Measurements from ENCODE around the gene CCL2.

Gene CCL2

DNA sequence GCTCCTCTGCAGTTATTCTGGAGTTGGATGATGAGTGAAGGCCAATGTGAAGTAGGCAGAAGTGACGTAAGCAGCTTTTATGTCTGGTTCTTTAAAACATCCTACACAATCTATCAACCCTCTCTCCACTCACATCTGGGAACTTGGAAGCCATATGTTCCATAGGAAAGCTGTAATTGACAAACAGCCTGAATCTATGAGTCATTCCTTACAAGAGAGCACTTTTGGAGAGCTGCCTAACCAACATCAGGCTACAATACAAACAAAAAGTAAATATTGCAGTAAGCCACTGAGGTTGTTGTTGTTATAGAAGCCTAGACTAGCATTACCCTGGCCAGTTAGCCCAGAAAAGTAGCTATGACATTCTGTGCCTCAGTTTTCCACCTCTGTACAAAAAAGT, 20.8 kb downstream of the CCL2 start:
- no peak for DNase-seq

DNA sequence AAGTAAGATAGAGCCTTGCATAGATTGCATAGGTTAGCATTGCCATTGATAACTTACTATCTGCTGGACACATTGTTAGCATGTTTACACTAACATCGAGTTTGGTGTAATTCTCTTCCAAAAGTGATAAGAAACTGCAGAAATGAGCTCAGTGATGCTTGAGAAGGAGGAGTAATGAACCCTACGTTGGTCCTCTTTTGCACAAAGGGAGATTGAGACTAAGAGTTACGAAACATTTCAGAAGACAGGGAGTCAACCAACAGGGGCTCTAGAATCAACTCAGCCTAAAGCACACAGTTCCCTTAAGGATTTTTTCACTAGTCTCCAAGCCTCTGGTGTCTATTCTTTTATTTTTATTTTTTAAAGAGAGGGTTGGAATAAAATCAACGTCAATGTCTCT, 21.7 kb downstream of the CCL2 start:
- no peak for DNase-seq

DNA sequence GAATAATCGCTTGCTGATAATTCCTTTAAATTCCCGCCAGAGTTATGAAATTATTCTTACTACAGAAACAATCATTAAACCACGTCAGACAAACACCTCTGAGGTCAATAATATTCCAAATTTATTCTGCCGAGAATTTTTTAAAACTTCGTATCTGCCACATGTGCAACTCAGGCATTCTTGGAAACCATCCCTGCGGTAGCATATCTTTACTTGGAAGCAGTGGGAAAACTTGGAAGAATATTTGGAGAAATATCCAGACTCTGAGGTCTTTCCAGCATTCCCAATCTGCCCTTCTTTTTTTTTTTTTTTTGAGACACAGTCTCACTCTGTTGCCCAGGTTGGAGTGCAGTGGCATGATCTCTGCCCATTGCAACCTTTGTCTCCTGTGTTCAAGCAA, 28.5 kb downstream of the CCL2 start:
- no peak for DNase-seq

DNA sequence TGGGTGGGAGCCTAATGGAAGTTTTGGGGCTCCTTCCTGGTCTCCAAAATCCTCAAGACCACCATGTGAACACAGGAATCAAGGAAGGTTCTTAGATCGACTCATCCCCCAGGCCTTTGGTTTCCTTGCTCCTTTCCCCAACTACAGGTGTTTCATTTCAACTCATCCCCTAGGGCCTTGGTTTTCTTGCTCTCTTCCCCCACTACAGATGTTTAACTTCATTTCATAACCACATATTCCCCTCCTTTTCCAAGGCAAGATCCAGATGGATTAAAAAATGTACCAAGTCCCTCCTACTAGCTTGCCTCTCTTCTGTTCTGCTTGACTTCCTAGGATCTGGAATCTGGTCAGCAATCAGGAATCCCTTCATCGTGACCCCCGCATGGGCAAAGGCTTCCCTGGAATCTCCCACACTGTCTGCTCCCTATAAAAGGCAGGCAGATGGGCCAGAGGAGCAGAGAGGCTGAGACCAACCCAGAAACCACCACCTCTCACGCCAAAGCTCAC, 30.3 kb downstream of the CCL2 start, which contains the start of gene CCL11:
TSS of gene CCL11 (plus strand) at position 457 of the 507 bp plus-strand sequence. CDS start 67 bp downstream, outside the sequence.
- no peak for DNase-seq

DNA sequence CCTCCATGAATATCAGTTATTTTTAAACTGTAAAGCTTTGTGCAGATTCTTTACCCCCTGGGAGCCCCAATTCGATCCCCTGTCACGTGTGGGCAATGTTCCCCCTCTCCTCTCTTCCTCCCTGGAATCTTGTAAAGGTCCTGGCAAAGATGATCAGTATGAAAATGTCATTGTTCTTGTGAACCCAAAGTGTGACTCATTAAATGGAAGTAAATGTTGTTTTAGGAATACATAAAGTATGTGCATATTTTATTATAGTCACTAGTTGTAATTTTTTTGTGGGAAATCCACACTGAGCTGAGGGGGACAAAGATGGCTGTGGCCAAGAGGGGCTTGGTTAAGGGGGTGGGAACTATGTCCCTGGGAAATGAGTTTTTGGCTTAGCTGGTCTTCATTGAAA, 32.8 kb downstream of the CCL2 start:
- DNase-seq, result no peak

DNA sequence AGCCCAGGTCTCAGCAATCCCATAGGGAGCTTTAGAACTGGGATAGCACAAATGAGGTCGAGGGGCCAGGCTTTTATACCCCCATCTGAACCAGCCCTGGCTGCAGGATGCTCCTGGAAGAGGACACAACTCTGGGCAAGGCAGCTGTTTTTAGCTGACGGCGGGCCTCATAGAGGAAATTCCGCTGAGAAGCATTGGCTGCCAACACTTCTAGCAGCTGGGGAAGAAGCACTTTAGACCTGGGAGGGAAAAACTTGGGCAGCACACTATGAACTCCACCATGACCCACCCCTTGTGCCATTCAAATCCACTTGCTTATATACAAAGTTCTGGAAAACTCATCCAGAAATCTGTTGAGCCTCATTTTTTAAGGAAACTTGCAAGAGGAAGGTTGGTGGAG, 35.5 kb downstream of the CCL2 start:
- no peak for DNase-seq

DNA sequence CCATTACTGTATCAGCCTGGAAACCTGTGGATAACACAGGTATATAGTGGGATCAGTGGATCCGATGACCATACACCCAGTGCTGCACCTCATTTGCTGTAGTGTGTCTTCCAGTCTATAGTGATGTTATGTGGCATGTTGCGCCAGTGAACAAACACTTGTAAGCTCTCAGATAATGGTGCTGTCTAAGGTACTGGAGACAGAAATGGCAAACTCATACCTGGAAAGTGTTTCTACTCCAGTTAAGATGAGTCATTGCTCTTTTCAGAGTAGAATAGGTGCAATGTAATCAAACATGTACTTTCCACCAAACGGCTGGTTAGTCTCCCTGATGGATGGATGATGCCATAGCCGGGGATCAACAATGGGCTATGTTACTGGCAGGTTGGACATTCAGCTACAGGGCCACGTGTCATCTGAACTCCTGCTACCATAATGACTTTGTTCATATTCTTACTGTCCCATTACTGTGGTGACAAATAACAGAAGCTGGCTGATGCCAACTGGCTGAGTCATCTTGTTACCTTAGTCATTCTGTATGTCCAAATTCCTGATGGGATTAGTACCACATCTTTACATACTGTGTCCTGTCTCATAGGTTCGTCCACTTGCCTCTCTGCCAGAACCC, 36.8 kb downstream of the CCL2 start:
- peak in 1 of 2 experiments; percentile 16 for DNase-seq

DNA sequence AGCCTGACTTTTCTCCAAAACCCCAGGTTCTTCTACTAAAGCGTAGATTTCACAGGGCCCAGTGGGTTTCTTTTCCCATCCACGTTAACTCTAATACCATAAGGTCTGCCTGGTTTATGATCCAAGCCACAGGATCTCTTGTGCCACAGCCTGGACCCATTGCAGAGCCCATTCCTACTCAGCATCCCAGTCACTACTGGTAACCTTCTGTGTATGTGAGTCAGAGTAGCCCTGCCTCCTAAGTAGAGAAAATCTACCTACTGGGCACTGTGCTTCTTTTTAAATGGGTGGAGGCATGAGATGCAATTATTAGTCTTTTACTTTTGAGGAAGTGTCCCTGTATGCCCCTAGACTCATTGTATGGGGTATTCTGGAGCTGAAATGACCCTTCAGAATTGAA, 43.9 kb downstream of the CCL2 start:
- no peak for DNase-seq

DNA sequence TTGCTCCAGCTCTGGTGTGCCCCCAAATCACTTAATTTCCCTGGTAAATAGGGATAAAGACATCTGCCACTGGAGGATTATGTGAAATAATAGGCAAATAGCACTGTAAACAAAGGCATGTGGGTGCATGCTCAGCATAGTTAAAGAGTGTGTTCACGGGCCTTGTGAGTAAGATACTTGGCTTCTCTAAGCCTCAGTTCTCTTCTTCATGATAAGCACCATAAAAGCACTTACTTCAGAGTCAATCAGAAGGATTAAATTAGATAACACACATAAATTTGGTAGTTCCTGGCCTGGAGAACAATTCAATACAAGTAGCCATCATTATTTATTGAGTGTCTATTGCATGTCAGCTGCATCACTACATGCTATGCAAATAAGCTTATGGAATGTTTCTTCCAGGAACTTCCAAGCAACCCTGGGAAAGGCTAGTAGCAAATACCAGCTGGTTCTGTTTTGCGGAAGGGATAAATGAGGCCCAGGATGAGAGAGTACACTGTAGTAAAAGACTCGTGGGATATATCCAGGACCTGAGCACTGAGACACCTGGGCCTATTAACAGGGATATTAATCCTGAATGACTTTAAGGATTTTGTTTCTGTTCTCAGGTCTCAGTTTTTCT, 45.0 kb downstream of the CCL2 start:
- no peak for DNase-seq

DNA sequence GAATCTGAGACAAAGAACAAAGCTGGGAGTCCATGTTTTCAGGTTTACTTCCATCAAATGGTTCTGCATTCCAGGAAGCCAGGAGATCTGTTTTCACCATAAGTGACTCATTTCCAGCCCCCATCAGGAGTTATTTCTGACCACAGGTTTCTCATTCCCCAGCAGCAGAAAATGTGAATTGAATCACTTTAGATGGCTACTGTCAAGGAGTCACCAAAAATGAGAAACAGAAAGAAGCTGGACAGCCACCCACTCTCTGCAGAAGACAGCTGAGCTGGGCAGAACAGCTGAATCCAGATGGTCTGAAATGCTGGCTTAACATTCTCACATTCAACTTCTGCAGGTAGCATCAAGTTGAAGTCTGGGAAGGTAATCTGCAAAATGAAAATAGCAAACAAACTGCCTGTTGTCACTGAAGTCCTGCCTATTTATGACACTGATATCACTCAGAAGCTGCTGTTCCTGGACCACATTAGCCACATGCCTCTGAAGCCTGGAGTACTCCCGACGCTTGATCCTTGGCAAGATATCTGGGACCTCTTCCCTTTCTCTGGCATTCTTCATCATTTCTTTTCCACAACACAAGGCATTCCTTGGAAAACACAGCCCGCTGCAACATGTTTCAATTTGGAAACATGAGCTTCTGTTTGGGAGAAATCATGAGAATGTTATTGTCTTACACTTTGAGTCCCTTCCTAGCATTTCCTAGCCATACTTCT, 45.7 kb downstream of the CCL2 start:
- DNase-seq, result no peak

DNA sequence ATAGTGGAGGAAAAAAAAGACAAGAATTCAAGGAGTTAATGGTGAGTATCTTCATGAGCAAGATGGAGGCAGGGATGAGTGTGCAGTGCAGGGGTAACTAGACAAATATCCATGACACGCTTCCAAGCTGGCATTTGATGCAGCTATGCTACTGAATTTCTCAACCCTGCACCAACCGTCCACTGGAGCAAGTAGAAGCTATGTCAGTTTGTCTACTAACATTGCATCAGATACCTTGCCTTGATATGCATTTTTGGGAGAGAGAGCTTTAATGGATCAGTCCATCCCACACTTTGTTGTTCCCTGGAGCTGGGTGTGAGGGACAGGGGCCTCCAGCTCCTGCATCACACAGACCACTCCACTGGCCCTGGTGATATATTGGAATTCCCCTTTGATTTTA, 46.9 kb downstream of the CCL2 start:
- DNase-seq, result no peak

DNA sequence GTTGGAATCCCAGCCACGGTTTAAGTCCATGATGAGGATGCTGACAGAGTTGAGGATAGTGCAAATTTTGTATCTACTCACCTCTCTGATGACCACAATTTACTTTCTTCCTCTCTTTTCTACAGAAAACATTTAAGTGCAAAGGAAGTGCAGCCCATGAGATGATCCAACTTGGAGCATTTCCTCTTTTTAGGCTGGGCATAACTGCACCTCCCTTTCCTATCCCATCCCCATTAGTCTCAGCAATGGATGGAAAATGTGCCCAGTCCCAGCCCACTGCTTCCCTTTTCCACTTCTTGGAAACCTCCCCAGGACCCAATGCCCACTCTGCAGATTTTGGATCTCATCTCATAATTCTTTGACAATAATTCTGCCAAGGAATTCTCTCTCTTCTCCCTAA, 47.6 kb downstream of the CCL2 start:
- no peak for DNase-seq

DNA sequence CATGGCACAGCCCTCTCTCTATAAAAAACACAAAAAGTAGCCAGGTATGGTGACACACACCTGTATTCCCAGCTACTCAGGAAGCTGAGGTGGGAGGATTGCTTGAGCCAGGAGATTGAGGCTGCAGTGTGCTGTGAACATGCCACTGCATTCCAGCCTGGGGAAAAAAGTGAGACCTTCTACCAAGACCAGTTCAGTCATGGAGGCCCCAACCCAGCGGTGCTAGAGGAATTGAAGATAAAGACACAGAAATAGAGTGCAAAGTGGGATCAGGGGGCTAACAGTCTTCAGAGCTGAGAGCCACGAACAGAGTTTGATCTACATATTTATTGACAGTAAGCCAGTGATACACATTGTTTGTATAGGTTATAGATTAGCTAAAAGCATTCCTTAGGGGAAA, 48.5 kb downstream of the CCL2 start:
- DNase-seq, result no peak

DNA sequence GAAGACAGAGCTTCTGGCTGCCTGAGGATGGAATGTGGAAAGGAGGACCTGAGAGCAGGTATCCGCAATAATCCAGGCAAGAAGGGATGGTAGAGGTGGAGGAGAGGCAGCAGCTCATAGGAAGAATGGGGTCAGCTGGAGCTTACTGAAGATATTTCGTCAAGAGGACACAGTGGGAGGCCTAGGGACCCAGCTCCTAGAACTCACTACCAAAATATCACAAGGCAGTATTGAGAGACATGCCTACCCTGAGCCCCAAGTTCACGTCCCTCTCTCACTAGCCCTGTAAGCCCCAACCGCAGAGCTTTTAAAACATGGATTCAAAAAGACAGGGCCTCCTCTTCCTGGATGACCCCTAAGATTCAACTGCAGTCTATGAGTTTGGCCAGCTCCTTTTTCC, 50.0 kb downstream of the CCL2 start:
- DNase-seq, result no peak

DNA sequence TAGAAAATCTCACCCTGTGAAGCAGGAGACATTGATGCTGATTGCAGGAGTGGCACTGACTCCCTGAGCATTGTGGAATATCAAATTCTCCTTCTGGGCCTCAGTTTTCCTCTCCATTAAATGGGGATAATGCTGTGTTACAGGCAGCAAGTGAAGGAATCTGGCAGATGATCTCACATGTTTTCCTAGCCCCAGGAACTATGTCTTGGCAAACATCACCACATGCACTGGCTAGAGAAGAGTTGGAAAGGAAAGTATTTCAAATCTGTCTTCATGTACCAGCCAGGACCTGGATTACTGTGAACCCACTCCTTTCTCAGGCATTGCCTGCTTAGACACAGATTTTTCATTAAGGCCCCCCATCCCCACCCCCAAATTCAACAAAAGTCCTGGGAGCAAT, 50.5 kb downstream of the CCL2 start:
- DNase-seq, result no peak

DNA sequence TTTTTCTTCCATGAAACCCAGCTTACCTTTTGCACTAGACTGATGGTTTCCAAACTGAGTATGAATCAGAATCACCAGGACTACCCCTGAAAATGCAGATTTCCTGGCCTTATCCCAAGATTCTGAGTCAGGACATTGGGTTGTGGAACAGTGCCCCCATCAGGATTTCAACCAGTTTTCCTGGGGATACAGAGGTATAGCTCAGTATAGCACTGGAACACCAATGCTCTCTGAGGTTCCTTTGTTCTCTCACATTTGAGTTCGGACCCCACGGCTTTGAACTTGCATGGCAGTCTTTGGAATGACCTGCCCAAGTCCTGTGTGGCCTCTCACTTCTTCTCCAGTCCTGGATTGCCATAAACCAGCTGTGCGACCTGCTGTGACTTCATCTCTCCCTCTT, 51.4 kb downstream of the CCL2 start:
- DNase-seq, result no peak

Data from activated T-cell treated with anti-CD3 and anti-CD28 coated beads, Interleukin-2, amount 50 U/mL, for 48 hours (primary cell).